Measurements from ENCODE around the gene NAA20.

The NAA20 gene

DNA sequence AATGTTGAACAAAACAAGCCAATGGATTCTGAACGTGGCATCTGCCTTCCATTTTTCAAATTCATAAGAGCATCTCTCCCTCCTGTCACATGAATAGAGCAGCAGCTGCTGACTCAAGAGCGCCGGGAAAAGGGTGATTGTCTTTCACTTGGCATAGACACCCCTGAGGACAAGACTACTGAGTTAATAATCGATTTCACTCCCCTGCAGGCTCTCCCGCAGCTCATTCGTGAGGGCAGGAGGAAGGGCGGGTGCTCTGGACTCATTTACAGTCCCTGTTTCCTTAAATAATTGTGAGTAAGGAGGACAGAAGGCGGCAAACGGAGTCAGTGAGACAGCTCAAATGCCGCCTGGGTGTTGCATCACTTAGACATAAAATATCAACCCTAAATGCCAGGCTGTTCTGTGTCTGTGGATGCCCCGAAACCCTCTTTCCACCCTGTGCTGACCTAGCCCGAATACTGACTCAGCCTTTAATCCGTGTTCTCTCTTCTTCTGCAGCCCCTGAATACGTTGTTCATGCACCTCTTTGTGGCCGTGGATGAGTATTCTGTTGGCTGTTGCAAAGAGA, 56.7 kb downstream of the NAA20 start:
- H3K4me3 ChIP-seq (replicated peaks; ENCODE audit: low read depth, low read length), result no peak overlapping the region
- TF ChIP-seq, protein P1, sequence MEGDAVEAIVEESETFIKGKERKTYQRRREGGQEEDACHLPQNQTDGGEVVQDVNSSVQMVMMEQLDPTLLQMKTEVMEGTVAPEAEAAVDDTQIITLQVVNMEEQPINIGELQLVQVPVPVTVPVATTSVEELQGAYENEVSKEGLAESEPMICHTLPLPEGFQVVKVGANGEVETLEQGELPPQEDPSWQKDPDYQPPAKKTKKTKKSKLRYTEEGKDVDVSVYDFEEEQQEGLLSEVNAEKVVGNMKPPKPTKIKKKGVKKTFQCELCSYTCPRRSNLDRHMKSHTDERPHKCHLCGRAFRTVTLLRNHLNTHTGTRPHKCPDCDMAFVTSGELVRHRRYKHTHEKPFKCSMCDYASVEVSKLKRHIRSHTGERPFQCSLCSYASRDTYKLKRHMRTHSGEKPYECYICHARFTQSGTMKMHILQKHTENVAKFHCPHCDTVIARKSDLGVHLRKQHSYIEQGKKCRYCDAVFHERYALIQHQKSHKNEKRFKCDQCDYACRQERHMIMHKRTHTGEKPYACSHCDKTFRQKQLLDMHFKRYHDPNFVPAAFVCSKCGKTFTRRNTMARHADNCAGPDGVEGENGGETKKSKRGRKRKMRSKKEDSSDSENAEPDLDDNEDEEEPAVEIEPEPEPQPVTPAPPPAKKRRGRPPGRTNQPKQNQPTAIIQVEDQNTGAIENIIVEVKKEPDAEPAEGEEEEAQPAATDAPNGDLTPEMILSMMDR (IDR thresholded peaks at IDR 0.05; ENCODE audit: low read depth, low read length, missing control alignments), result no peak
- no peak for DNase-seq (ENCODE audit: extremely low read depth, low read depth)

DNA sequence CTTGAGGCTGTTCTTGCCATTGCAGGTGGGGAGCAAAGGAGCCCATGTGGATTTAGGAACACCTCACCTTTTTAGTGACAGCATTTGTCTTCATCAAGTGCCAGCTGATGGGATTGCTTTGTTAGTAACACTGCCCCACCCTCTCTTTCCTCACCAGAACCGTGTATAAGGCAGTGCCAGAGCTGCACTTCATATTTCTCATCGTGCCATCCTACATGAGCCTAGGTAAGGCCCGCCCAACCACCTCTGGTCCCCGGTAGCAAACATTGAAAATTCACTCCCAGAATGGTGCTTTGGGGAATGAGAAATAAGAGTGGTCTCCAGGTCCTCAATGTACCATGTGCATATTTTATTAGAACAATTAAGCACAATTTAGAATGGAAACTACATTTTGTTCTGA, 57.9 kb downstream of the NAA20 start:
- TF ChIP-seq, protein P1 (IDR thresholded peaks at IDR 0.05; ENCODE audit: low read depth, low read length, missing control alignments), result no peak
- no peak overlapping the region for H3K4me3 ChIP-seq (replicated peaks; ENCODE audit: low read depth, low read length)
- no peak for DNase-seq (ENCODE audit: extremely low read depth, low read depth)

DNA sequence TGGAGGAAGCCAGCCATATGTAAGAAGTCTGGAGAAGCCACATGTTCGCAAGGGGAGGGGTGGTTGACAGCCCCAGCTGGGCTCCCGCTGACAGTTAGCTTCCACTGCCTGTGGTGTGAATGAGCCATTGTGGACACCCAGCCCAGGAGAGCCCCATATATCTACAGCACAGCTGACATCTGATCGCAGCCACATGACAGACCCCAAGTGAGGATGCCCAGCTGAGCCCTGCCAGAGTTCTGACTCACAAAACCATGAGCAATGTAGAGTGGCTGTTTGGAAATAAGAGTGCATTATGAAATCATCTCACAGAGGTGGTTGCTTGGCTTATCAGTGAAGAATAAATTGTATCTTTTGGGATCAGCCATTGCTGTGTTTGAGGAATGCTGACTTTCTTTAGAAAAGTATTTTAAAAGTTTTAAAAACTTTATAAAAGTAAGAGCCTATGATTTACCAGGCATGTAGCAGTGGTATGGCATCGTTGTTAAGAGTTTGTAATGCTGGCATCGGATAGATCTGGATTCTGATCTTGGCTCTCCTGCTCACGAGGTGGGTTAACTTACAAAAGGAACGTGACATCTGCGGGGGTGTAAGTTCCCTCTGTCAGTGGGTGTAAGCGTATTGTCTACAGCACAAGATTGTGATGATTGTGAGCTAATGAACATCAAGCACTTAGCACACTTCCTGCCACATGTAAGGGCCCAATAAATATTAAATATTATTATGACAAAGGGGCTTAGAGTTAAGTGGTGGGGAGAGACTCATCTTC, 59.3 kb downstream of the NAA20 start:
- DNase-seq (ENCODE audit: extremely low read depth, low read depth), result no peak
- TF ChIP-seq, protein P1 (IDR thresholded peaks at IDR 0.05; ENCODE audit: low read depth, low read length, missing control alignments), result no peak
- no peak overlapping the region for H3K4me3 ChIP-seq (replicated peaks; ENCODE audit: low read depth, low read length)

DNA sequence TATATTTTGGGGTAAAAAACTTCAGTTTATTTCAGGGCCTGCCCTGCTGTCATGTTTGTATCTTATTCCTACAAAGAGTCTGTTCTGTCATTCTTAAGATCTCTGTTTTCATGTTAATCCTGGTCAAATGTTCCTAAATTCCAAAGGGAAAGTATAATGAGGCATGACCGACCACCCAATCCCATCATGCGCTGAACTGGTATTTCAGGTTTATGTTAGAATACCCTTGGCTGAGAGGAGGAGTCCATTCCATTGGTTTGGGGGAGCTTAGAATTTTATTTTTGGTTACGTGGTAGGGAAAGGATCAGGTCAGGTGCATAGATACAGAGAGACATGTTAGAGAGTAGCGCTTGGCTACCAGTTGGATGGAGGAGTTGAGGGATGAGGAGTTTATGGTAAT, 60.9 kb downstream of the NAA20 start:
- TF ChIP-seq, protein P1 (IDR thresholded peaks at IDR 0.05; ENCODE audit: low read depth, low read length, missing control alignments), result no peak
- DNase-seq (ENCODE audit: extremely low read depth, low read depth), result no peak

DNA sequence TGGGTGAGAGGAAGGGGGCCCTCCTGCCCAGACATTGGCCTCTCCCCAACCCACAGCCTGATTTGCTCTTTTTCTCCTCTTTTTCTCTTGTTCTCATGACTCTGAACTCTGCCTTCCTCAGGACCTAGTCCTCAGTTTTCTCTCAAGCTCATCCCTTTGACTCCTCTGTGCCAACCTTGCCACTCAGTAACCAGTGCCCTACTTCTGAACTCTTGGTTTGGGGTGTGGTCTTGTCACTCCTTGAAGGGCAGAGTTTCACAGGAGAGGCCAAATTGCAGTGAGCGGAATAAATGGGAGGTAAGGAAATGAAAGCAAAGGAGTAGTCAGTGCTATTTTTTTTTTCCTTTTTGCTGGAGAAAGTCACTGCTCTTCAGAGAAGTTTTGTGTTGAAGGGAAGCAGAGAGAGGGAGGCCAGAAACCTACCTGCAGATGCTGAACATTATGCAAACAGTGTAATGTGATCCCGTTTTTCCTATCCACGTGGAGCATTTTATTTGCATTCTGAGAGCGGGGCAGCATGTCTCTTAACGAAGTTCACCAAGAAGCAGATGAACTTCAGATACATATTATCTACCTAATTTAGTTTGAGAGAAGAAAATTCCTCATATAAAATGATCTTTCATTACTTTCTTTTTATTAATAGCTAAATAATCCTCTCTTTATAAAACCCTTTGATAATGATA, 62.1 kb downstream of the NAA20 start:
- DNase-seq (ENCODE audit: extremely low read depth, low read depth), result no peak
- TF ChIP-seq, protein P1 (IDR thresholded peaks at IDR 0.05; ENCODE audit: low read depth, low read length, missing control alignments), result no peak
- H3K4me3 ChIP-seq (replicated peaks; ENCODE audit: low read depth, low read length), result no peak overlapping the region

More for the DNA sequence above, 60.9 kb downstream of the NAA20 start:
- no peak overlapping the region for H3K4me3 ChIP-seq (replicated peaks; ENCODE audit: low read depth, low read length)
